ENCODE measurements around the gene PRKN.

- TF ChIP-seq POLR2A (IDR thresholded peaks at IDR 0.05) = no peak
- TF ChIP-seq, protein P1, sequence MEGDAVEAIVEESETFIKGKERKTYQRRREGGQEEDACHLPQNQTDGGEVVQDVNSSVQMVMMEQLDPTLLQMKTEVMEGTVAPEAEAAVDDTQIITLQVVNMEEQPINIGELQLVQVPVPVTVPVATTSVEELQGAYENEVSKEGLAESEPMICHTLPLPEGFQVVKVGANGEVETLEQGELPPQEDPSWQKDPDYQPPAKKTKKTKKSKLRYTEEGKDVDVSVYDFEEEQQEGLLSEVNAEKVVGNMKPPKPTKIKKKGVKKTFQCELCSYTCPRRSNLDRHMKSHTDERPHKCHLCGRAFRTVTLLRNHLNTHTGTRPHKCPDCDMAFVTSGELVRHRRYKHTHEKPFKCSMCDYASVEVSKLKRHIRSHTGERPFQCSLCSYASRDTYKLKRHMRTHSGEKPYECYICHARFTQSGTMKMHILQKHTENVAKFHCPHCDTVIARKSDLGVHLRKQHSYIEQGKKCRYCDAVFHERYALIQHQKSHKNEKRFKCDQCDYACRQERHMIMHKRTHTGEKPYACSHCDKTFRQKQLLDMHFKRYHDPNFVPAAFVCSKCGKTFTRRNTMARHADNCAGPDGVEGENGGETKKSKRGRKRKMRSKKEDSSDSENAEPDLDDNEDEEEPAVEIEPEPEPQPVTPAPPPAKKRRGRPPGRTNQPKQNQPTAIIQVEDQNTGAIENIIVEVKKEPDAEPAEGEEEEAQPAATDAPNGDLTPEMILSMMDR (IDR thresholded peaks at IDR 0.05) = no peak
Measured at GRCh38 chr6:162543221-162543620, 184.3 kb downstream of the PRKN start.
